HEK293 (cell line): ENCODE data around the gene ZCCHC2.
A peak's percentile ranks its signal among the peaks of the same experiment; 100 is the strongest.

Source experiments
- OVOL3 ChIP-seq: fragments of 450-650 bp; formaldehyde crosslinking; IDR thresholded peaks from 2 replicates; pipeline ENCODE4 v1.5.1; 2016; ENCODE audit warnings: missing biosample characterization, missing genetic modification characterization
- TRIM28 ChIP-seq: IDR thresholded peaks from 2 replicates; pipeline ENCODE4 v1.6.1; 2011; ENCODE audit warnings: low read length, control low read depth, borderline replicate concordance
- ZNF10 ChIP-seq: fragments of 450-650 bp; formaldehyde crosslinking; IDR thresholded peaks from 2 replicates; pipeline ENCODE4 v1.5.1; 2017; ENCODE audit warnings: missing biosample characterization, missing genetic modification characterization
- ZNF114 ChIP-seq: fragments of 450-650 bp; formaldehyde crosslinking; IDR thresholded peaks from 2 replicates; pipeline ENCODE4 v1.5.0; 2017; ENCODE audit warnings: missing biosample characterization, missing genetic modification characterization
- ZNF140 ChIP-seq: fragments of 450-650 bp; formaldehyde crosslinking; IDR thresholded peaks from 2 replicates; pipeline ENCODE4 v1.5.1; 2016; ENCODE audit warnings: missing biosample characterization, missing genetic modification characterization
- ZNF148 ChIP-seq: fragments of 450-650 bp; formaldehyde crosslinking; IDR thresholded peaks from 2 replicates; pipeline ENCODE4 v1.5.0; 2017; ENCODE audit warnings: missing biosample characterization, missing genetic modification characterization, borderline replicate concordance
- ZNF18 ChIP-seq: fragments of 450-650 bp; formaldehyde crosslinking; IDR thresholded peaks from 2 replicates; pipeline ENCODE4 v1.5.1; 2016; ENCODE audit warnings: missing biosample characterization, missing genetic modification characterization
- ZNF211 ChIP-seq: fragments of 450-650 bp; formaldehyde crosslinking; IDR thresholded peaks from 2 replicates; pipeline ENCODE4 v1.5.1; 2016; ENCODE audit warnings: low read depth, missing biosample characterization, missing genetic modification characterization
- ZNF280C ChIP-seq: fragments of 450-650 bp; formaldehyde crosslinking; IDR thresholded peaks from 2 replicates; pipeline ENCODE4 v1.5.1; 2016; ENCODE audit warnings: missing biosample characterization, missing genetic modification characterization
- ZNF292 ChIP-seq: fragments of 450-650 bp; formaldehyde crosslinking; IDR thresholded peaks from 2 replicates; pipeline ENCODE4 v1.5.1; 2016; ENCODE audit warnings: low read depth, missing biosample characterization, missing genetic modification characterization, borderline replicate concordance
- ZNF335 ChIP-seq: fragments of 450-650 bp; formaldehyde crosslinking; conservative IDR thresholded peaks from 2 replicates; pipeline ENCODE4 v1.5.1; 2016; ENCODE audit warnings: missing biosample characterization, missing genetic modification characterization
- ZNF350 ChIP-seq: fragments of 450-650 bp; formaldehyde crosslinking; IDR thresholded peaks from 2 replicates; pipeline ENCODE4 v1.5.0; 2017; ENCODE audit warnings: missing biosample characterization, mild to moderate bottlenecking, missing genetic modification characterization
- ZNF391 ChIP-seq: fragments of 450-650 bp; formaldehyde crosslinking; IDR thresholded peaks from 2 replicates; pipeline ENCODE4 v1.5.1; 2016; ENCODE audit warnings: low read depth, missing biosample characterization, missing genetic modification characterization, borderline replicate concordance
- ZNF514 ChIP-seq: fragments of 450-650 bp; formaldehyde crosslinking; IDR thresholded peaks from 2 replicates; pipeline ENCODE4 v1.5.1; 2016; ENCODE audit warnings: missing biosample characterization, missing genetic modification characterization
- ZNF544 ChIP-seq: fragments of 450-650 bp; formaldehyde crosslinking; IDR thresholded peaks from 2 replicates; pipeline ENCODE4 v1.5.0; 2017; ENCODE audit warnings: missing biosample characterization, missing genetic modification characterization
- ZNF571 ChIP-seq: fragments of 450-650 bp; formaldehyde crosslinking; IDR thresholded peaks from 2 replicates; pipeline ENCODE4 v1.5.0; 2017; ENCODE audit warnings: missing biosample characterization, missing genetic modification characterization
- ZNF596 ChIP-seq: fragments of 450-650 bp; IDR thresholded peaks from 2 replicates; pipeline ENCODE4 v1.5.0; 2018; ENCODE audit warnings: missing biosample characterization, mild to moderate bottlenecking, missing genetic modification characterization, moderate library complexity
- ZNF76 ChIP-seq: fragments of 450-650 bp; formaldehyde crosslinking; IDR thresholded peaks from 2 replicates; pipeline ENCODE4; 2016; ENCODE audit warnings: low read depth, missing biosample characterization, missing genetic modification characterization, borderline replicate concordance
- TF ChIP-seq, protein P1 (sequence below): fragments of 450-650 bp; formaldehyde crosslinking; IDR thresholded peaks from 2 replicates; pipeline ENCODE4 v1.5.1; 2016; ENCODE audit warnings: missing biosample characterization, missing genetic modification characterization
- TF ChIP-seq, protein P2 (sequence below): fragments of 450-650 bp; formaldehyde crosslinking; IDR thresholded peaks from 2 replicates; pipeline ENCODE4 v1.5.1; 2016; ENCODE audit warnings: missing biosample characterization, missing genetic modification characterization
- TF ChIP-seq, protein P3 (sequence below): fragments of 450-650 bp; formaldehyde crosslinking; IDR thresholded peaks from 2 replicates; pipeline ENCODE4 v1.5.1; 2016; ENCODE audit warnings: missing biosample characterization, missing genetic modification characterization

The ZCCHC2 gene

GRCh38 chr18:62578980-62579511 is 56.2 kb downstream of the ZCCHC2 start (continued):
- TF ChIP-seq, protein P1, sequence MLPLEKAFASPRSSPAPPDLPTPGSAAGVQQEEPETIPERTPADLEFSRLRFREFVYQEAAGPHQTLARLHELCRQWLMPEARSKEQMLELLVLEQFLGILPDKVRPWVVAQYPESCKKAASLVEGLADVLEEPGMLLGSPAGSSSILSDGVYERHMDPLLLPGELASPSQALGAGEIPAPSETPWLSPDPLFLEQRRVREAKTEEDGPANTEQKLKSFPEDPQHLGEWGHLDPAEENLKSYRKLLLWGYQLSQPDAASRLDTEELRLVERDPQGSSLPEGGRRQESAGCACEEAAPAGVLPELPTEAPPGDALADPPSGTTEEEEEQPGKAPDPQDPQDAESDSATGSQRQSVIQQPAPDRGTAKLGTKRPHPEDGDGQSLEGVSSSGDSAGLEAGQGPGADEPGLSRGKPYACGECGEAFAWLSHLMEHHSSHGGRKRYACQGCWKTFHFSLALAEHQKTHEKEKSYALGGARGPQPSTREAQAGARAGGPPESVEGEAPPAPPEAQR: no peak
- TF ChIP-seq ZNF391 (tag by site-specific recombination) (no peak), ZNF280C (tag by site-specific recombination) (no peak), ZNF211 (tag by site-specific recombination) (no peak), TRIM28 (no peak), ZNF514 (tag by site-specific recombination) (no peak), ZNF292 (tag by site-specific recombination) (no peak), ZNF76 (no peak), ZNF148 (tag by site-specific recombination) (no peak), ZNF10 (tag by site-specific recombination) (no peak), ZNF18 (tag by site-specific recombination) (peak; percentile 88), OVOL3 (tag by site-specific recombination) (peak; percentile 30; the same call in 1 of the 2 replicates), ZNF335 (tag by site-specific recombination) (no peak), ZNF140 (no peak), ZNF596 (tag by site-specific recombination) (no peak), ZNF350 (tag by site-specific recombination) (no peak), ZNF114 (tag by site-specific recombination) (no peak), ZNF571 (tag by site-specific recombination) (no peak), ZNF544 (tag by site-specific recombination) (no peak)
- TF ChIP-seq, protein P2, sequence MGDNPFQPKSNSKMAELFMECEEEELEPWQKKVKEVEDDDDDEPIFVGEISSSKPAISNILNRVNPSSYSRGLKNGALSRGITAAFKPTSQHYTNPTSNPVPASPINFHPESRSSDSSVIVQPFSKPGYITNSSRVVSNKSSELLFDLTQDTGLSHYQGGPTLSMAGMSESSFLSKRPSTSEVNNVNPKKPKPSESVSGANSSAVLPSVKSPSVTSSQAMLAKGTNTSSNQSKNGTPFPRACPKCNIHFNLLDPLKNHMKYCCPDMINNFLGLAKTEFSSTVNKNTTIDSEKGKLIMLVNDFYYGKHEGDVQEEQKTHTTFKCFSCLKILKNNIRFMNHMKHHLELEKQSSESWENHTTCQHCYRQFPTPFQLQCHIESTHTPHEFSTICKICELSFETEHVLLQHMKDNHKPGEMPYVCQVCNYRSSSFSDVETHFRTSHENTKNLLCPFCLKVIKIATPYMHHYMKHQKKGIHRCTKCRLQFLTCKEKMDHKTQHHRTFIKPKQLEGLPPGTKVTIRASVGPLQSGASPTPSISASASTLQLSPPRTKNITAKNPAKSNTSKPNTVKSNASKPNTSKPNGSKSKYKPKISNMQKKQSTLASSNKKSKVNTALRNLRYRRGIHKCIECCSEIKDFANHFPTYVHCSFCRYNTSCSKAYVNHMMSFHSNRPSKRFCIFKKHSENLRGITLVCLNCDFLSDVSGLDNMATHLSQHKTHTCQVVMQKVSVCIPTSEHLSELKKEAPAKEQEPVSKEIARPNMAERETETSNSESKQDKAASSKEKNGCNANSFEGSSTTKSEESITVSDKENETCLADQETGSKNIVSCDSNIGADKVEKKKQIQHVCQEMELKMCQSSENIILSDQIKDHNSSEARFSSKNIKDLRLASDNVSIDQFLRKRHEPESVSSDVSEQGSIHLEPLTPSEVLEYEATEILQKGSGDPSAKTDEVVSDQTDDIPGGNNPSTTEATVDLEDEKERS (tag by site-specific recombination): no peak
- TF ChIP-seq, protein P3, sequence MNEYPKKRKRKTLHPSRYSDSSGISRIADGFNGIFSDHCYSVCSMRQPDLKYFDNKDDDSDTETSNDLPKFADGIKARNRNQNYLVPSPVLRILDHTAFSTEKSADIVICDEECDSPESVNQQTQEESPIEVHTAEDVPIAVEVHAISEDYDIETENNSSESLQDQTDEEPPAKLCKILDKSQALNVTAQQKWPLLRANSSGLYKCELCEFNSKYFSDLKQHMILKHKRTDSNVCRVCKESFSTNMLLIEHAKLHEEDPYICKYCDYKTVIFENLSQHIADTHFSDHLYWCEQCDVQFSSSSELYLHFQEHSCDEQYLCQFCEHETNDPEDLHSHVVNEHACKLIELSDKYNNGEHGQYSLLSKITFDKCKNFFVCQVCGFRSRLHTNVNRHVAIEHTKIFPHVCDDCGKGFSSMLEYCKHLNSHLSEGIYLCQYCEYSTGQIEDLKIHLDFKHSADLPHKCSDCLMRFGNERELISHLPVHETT (tag by site-specific recombination): no peak
